ENCODE results near the gene EGFL7. TPM values are rescaled to one million over a fixed set of nuclear protein-coding genes. Genes with fewer than 3 reads are reported as not detected.

Gene EGFL7
- total and polyA plus RNA-seq, 2 of the 8 experiments (the other 6 are each of a cell fraction or from before 2014, with no cell fraction given), result 37.8 to 53.4 TPM

GRCh38 chr9:136662326-136662655 lies 425 bp upstream of the EGFL7 start:
- Histone ChIP-seq H3K56ac (replicated peaks; ENCODE audit: insufficient read length, low read depth, low read length) (no peak overlapping the region), H4K91ac (replicated peaks; ENCODE audit: insufficient read length, low read length) (no peak overlapping the region), H3K79me2 (ENCODE audit: control insufficient read depth in 1 of 2, insufficient read depth in 2 of 2, low read length in 2 of 2) (no peaks in the 10 kb centered on the region), H3K36me3 (ENCODE audit: control insufficient read depth in 2 of 4, insufficient read depth in 4 of 4, low read length in 3 of 4) (no peaks in the 10 kb centered on the region), H3K9ac (replicated peaks in 1 of 4; ENCODE audit: extremely low read depth in 1 of 4, low read depth in 3 of 4, low read length in 3 of 4) (no peak overlapping the region), H4K8ac (ENCODE audit: extremely low read depth, insufficient read depth, low read length) (no peak overlapping the region), H3K14ac (ENCODE audit: insufficient read length) (no peak overlapping the region), H3K18ac (ENCODE audit: extremely low read depth, low read length) (no peak overlapping the region; the same call in 1 of the 2 replicates), H4K20me1 (replicated peaks in 1 of 2; ENCODE audit: control insufficient read depth in 1 of 2, insufficient read depth in 2 of 2, low read length in 2 of 2) (no peaks in the 10 kb centered on the region), H2AK5ac (ENCODE audit: low read depth, low read length) (no peak overlapping the region), H3K4me1 (replicated peaks in 1 of 4; ENCODE audit: control insufficient read depth in 3 of 4, insufficient read depth in 4 of 4, low read length in 3 of 4) (peaks cover 0 to 4% (median 2%) of the 10 kb centered on the region in 4 experiments; a peak in 4 of 7 replicates), H3K79me1 (ENCODE audit: low read depth, low read length) (no peaks in the 10 kb centered on the region), H3K23me2 (ENCODE audit: low read depth, low read length) (no peaks in the 10 kb centered on the region; the same call in 1 of the 2 replicates), H3K23ac (ENCODE audit: insufficient read length) (no peak overlapping the region), H2BK12ac (ENCODE audit: low read depth, low read length) (no peak overlapping the region), H3K4ac (replicated peaks; ENCODE audit: insufficient read length, low read depth, low read length) (no peak overlapping the region), H3K27ac (ENCODE audit: low read depth, low read length) (no peak overlapping the region), H3K27me3 (replicated peaks in 1 of 4; ENCODE audit: control insufficient read depth in 3 of 4, extremely low read depth in 1 of 4, insufficient read depth in 3 of 4, low read length in 3 of 4) (no peaks in the 10 kb centered on the region; a peak in 2 of 7 replicates), H2BK120ac (replicated peaks; ENCODE audit: low read depth, low read length) (no peak overlapping the region), H3K4me3 (ENCODE audit: extremely low read depth in 1 of 4, insufficient read depth in 2 of 4, low read depth in 3 of 4, low read length in 4 of 4) (no peak overlapping the region), H3K9me3 (ENCODE audit: insufficient read depth in 2 of 2, low read depth in 1 of 2, low read length in 1 of 2) (no peaks in the 10 kb centered on the region), H4K5ac (ENCODE audit: insufficient read length, low read depth, low read length) (no peak overlapping the region), H2BK5ac (ENCODE audit: low read depth, low read length) (no peak overlapping the region), H2AFZ (ENCODE audit: low read length) (no peak overlapping the region), H2BK15ac (ENCODE audit: low read length) (no peak overlapping the region), H3K4me2 (ENCODE audit: insufficient read depth in 1 of 2, low read depth in 2 of 2, low read length in 2 of 2) (no peak overlapping the region), H2BK20ac (ENCODE audit: low read length) (no peak overlapping the region)
- ChIA-PET POLR2A (ENCODE audit: partially characterized antibody) (interaction anchor here (1.3 to 1.6 kb wide), 2 partner anchors 10 to 66 kb away, joined by 3 to 4 read pairs; no protein-coding TSS in a partner anchor), CTCF (ENCODE audit: partially characterized antibody) (interaction anchor here (0.6 to 3.9 kb wide), 7 partner anchors 10 to 843 kb away, joined by 3 to 21 read pairs (median 4); no protein-coding TSS in a partner anchor)
- no peak for TF ChIP-seq TEAD4 (IDR thresholded peaks at IDR 0.05; ENCODE audit: low read depth, low read length)
- TF ChIP-seq GTF2F1 (IDR thresholded peaks at IDR 0.05; ENCODE audit: borderline replicate concordance, low read depth, low read length), result no peak
- TF ChIP-seq BCL11A (IDR thresholded peaks at IDR 0.05; ENCODE audit: low read depth in 2 of 2, low read length in 2 of 2), result no peak
- TF ChIP-seq RAD21 (IDR thresholded peaks at IDR 0.05 in 1 of 2, conservative IDR thresholded peaks at IDR 0.05 in 1 of 2; ENCODE audit: low read depth in 2 of 2, low read length in 2 of 2), result no peak
- TF ChIP-seq POLR2A (IDR thresholded peaks at IDR 0.05; ENCODE audit: control extremely low read depth in 1 of 2, low read depth in 2 of 2, low read length in 2 of 2), result no peak
- TF ChIP-seq CREB1 (IDR thresholded peaks at IDR 0.05), result no peak
- no peak for TF ChIP-seq SIRT6 (IDR thresholded peaks at IDR 0.05; ENCODE audit: low read length)
- TF ChIP-seq, protein P1, sequence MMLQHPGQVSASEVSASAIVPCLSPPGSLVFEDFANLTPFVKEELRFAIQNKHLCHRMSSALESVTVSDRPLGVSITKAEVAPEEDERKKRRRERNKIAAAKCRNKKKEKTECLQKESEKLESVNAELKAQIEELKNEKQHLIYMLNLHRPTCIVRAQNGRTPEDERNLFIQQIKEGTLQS (IDR thresholded peaks at IDR 0.05; ENCODE audit: insufficient read depth, low read depth, low read length), result no peak
- TF ChIP-seq CEBPB (IDR thresholded peaks at IDR 0.05; ENCODE audit: low read depth, low read length), result no peak
- TF ChIP-seq ASH2L (IDR thresholded peaks at IDR 0.05; ENCODE audit: low read length), result no peak
- DNase-seq (ENCODE audit: low read depth in 1 of 2, low spot score in 2 of 2) (peak in 1 of 2 experiments; percentile 40), FAIRE-seq (no peak)
- WGBS, 2 experiments (ENCODE audit: extremely low coverage in 1 of 2, insufficient coverage in 1 of 2, insufficient read length in 1 of 2, insufficient replicate concordance in 2 of 2, low coverage in 1 of 2, low lambda C conversion rate in 2 of 2, missing lambda C conversion rate in 1 of 2), result 90% methylated on average over 9 of the region's 10 CpGs; no CpG with 5 or more reads in 1 of the 2 experiments
